ENCODE data around the gene DMD.

DMD gene

GRCh38 chrX:31820430-31821210, 1390.7 kb downstream of the DMD start:
- no peak for DNase-seq

- no peak for DNase-seq
These were observed 1391.9 kb downstream of the DMD start for GRCh38 chrX:31819455-31819854.

- no peak for DNase-seq
These were observed 1400.2 kb downstream of the DMD start for GRCh38 chrX:31811106-31811505.

GRCh38 chrX:31808357-31808756, 1403.0 kb downstream of the DMD start:
- no peak for DNase-seq

GRCh38 chrX:31807165-31807564, 1404.2 kb downstream of the DMD start:
- no peak for DNase-seq

- DNase-seq, result no peak
These were observed 1405.6 kb downstream of the DMD start for GRCh38 chrX:31805781-31806180.

- no peak for DNase-seq
These were observed 1411.1 kb downstream of the DMD start for GRCh38 chrX:31800219-31800618.

GRCh38 chrX:31796624-31797023, 1414.7 kb downstream of the DMD start:
- DNase-seq, result no peak

- DNase-seq, result no peak
These were observed 1463.9 kb downstream of the DMD start for GRCh38 chrX:31747411-31747810.

- no peak for DNase-seq
These were observed 1468.3 kb downstream of the DMD start for GRCh38 chrX:31743004-31743403.

- DNase-seq, result no peak
These were observed 1493.9 kb downstream of the DMD start for GRCh38 chrX:31717474-31717873.

- DNase-seq, result no peak
These were observed 1495.7 kb downstream of the DMD start for GRCh38 chrX:31715675-31716074.

- no peak for DNase-seq
These were observed 1496.6 kb downstream of the DMD start for GRCh38 chrX:31714797-31715196.

GRCh38 chrX:31713120-31713519, 1498.2 kb downstream of the DMD start:
- DNase-seq, result no peak

- no peak for DNase-seq
These were observed 1500.2 kb downstream of the DMD start for GRCh38 chrX:31711166-31711565.

GRCh38 chrX:31708116-31708515, 1503.2 kb downstream of the DMD start:
- no peak for DNase-seq

GRCh38 chrX:31706466-31706865, 1504.9 kb downstream of the DMD start:
- no peak for DNase-seq

GRCh38 chrX:31705816-31706215, 1505.5 kb downstream of the DMD start:
- no peak for DNase-seq

- DNase-seq, result no peak
These were observed 1506.4 kb downstream of the DMD start for GRCh38 chrX:31704938-31705337.

GRCh38 chrX:31702222-31702621, 1509.1 kb downstream of the DMD start:
- DNase-seq, result no peak

GRCh38 chrX:31697294-31697916, 1513.9 kb downstream of the DMD start:
- no peak for DNase-seq

GRCh38 chrX:31679861-31680260, 1531.5 kb downstream of the DMD start:
- DNase-seq, result no peak

- DNase-seq, result no peak
These were observed 1541.1 kb downstream of the DMD start for GRCh38 chrX:31670245-31670644.

- DNase-seq, result no peak
These were observed 1545.9 kb downstream of the DMD start for GRCh38 chrX:31665454-31665853.

GRCh38 chrX:31663172-31663571, 1548.2 kb downstream of the DMD start:
- no peak for DNase-seq
